NT2/D1 (cell line): Measurements from ENCODE around the gene C16orf74.

ENCODE experiments used
- DNase-seq: peaks from one replicate; pipeline ENCODE4 v3.0.0-alpha.2; 2011; ENCODE audit warnings: low read depth, low spot score
- H3K27me3 ChIP-seq: 2 replicates; pipeline ENCODE4 v1.6.0; 2011; ENCODE audit warnings: mild to moderate bottlenecking; ENCODE audit not compliant: insufficient read length, insufficient read depth
- H3K36me3 ChIP-seq: 2 replicates; pipeline ENCODE4 v1.6.1; 2011; ENCODE audit warnings: mild to moderate bottlenecking, low read length, mixed read lengths; ENCODE audit not compliant: insufficient read depth, insufficient read length
- H3K4me1 ChIP-seq: 2 replicates; pipeline ENCODE4 v1.5.1; 2011; ENCODE audit not compliant: insufficient read depth, insufficient read length
- H3K4me3 ChIP-seq: 2 replicates; pipeline ENCODE4 v1.5.1; 2011; ENCODE audit warnings: low read depth; ENCODE audit not compliant: insufficient read length
- H3K9ac ChIP-seq: 2 replicates; pipeline ENCODE4 v1.6.0; 2011; ENCODE audit warnings: low read depth; ENCODE audit not compliant: insufficient read length
- H3K9me3 ChIP-seq: 2 replicates; pipeline ENCODE4 v1.5.1; 2011; ENCODE audit warnings: mild to moderate bottlenecking, low read length; ENCODE audit not compliant: insufficient read depth
- SUZ12 ChIP-seq: IDR thresholded peaks from 2 replicates; pipeline ENCODE4 v1.6.1; 2011; ENCODE audit not compliant: insufficient read length, insufficient read depth; ENCODE audit errors: extremely low read depth
- YY1 ChIP-seq: IDR thresholded peaks from 2 replicates; pipeline ENCODE4 v1.6.1; 2011; ENCODE audit not compliant: insufficient read length, insufficient read depth
- ZNF274 ChIP-seq: IDR thresholded peaks from 2 replicates; pipeline ENCODE4 v1.6.1; 2011; ENCODE audit warnings: mild to moderate bottlenecking, low read depth, low read length

The C16orf74 gene

DNA sequence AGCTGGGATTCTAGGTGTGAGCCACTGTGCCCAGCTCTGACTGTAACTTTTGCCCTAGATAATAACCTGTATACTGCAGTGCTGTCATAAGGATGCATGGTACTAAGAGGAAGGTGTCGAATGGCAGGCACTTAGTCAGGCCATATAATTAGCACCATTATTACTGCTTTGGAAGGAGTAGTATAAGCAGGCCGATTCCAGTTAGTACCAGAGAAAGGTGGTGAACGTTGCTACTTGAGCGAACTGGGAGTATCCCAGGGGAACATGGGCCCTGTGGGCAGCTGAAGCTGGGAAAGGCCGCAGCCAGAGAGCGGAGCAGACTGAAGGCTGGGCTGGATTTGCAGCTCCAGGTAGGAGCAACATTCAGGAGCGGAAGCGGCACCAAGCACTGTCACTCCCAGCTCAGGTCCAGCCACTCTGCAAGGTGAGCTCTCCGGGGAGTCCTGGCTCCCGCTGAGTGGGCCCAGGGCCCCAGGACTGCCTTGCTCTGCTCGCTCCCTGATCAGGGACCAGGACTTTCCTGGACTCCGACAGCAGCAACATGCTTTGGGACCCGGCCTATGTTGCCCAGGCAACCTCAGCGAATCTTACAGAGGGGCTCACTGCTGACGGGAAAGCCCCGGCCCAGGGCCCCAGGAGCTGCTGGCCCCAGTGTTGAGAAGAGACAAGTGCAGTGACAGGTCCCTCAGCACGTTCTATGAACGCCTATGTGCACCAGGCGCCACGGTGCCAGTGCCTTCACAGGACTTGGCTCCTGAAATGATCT, 28.6 kb downstream of the C16orf74 start:
- Histone ChIP-seq H3K9ac (peak overlapping the region; percentile 37), H3K4me1 (peaks cover 12% of the 10 kb centered on the region), H3K27me3 (peaks cover 10% of the 10 kb centered on the region), H3K4me3 (no peak overlapping the region), H3K9me3 (no peaks in the 10 kb centered on the region), H3K36me3 (peaks cover 7% of the 10 kb centered on the region)
- no peak for DNase-seq
- TF ChIP-seq YY1 (no peak), ZNF274 (no peak), SUZ12 (no peak)

DNA sequence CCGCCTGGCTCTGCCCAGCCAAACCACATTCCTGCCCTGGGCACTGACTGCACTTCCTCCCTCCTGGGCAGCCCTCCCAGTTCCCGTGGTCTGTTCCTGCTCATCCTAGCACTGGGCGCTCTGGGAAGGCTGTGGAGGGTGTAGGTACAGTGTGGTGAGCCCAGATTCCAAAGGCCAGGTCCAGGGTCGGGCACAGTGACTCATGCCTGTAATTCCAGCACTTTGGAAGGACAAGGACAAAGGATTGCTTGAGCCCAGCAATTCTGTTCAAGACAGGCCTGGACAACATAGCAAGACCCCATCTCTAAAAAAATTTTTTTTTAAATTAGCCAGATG, 30.6 kb downstream of the C16orf74 start:
- TF ChIP-seq YY1 (no peak), ZNF274 (no peak), SUZ12 (no peak)
- Histone ChIP-seq H3K36me3 (no peaks in the 10 kb centered on the region), H3K4me3 (no peak overlapping the region), H3K9me3 (no peaks in the 10 kb centered on the region), H3K4me1 (peaks cover 28% of the 10 kb centered on the region), H3K27me3 (peaks cover 23% of the 10 kb centered on the region), H3K9ac (no peak overlapping the region)
- DNase-seq = no peak

DNA sequence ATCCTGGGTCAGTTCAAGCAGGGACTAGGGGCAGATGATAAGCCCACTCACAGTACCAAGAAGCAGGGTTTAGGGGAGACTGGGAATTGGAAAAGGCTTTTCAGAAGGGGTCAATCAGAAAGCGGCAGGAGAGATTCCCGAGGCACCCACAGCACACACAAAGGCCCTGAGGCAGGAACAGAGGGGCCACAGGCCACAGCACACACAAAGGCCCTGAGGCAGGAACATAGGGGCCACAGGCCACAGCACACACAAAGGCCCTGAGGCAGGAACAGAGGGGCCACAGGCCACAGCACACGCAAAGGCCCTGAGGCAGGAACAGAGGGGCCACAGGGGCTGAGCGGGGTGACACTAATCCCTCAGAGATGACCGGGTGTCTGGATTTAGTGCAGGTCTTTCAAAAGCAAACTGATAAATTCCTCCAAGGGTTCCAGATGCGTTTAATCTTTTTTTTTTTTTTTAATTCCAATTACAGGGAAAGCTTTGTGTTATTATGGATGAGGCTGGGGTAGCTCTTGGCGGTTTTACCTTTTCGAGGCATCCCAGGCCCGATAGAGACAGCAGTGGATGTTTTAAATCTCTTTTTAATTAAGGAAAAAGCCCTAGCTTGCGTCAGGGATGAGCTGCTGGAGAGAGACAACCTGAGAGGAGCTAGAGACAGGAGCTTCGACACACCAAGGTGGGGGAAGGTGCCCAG, 31.1 kb downstream of the C16orf74 start:
- DNase-seq = no peak
- H3K9ac ChIP-seq = no peak overlapping the region
- peaks cover 26% of the 10 kb centered on the region for H3K27me3 ChIP-seq
- TF ChIP-seq SUZ12 (no peak), YY1 (no peak), ZNF274 (no peak)
- no peaks in the 10 kb centered on the region for H3K36me3 ChIP-seq
- no peaks in the 10 kb centered on the region for H3K9me3 ChIP-seq
- no peak overlapping the region for H3K4me3 ChIP-seq
- H3K4me1 ChIP-seq = peaks cover 31% of the 10 kb centered on the region

DNA sequence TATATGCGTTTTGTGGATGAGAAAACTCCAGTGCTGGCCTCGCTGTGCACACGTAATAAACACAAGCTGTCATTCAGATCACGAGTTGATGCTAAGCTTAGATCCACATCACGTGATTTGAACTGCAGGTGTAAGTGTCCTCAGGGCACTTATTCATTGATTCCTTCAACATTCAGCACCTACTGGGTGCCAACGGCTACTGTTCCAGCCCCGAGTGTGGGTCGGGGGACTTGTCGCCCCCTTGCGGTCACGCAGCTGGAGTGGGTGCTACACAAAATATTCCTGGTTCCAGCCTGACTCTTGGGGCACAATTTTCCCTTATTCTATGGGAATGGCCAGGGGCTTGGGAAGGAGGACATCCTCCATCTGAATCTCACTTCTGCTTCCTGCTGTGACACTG, 32.2 kb downstream of the C16orf74 start:
- H3K9me3 ChIP-seq = no peaks in the 10 kb centered on the region
- peaks cover 26% of the 10 kb centered on the region for H3K27me3 ChIP-seq
- H3K36me3 ChIP-seq = no peaks in the 10 kb centered on the region
- TF ChIP-seq SUZ12 (no peak), ZNF274 (no peak), YY1 (no peak)
- H3K4me1 ChIP-seq = peaks cover 31% of the 10 kb centered on the region
- no peak overlapping the region for H3K9ac ChIP-seq
- no peak for DNase-seq
- H3K4me3 ChIP-seq = no peak overlapping the region

- TF ChIP-seq SUZ12 = no peak
- Histone ChIP-seq H3K9ac (no peak overlapping the region), H3K27me3 (peaks cover 26% of the 10 kb centered on the region), H3K4me3 (no peak overlapping the region), H3K36me3 (no peaks in the 10 kb centered on the region), H3K9me3 (no peaks in the 10 kb centered on the region), H3K4me1 (peaks cover 31% of the 10 kb centered on the region)
- DNase-seq = no peak
Observed at GRCh38 chr16:85718153-85718477, 32.8 kb downstream of the C16orf74 start.

GRCh38 chr16:85717393-85718152, 33.3 kb downstream of the C16orf74 start:
- Histone ChIP-seq H3K36me3 (no peaks in the 10 kb centered on the region), H3K9me3 (no peaks in the 10 kb centered on the region)

DNA sequence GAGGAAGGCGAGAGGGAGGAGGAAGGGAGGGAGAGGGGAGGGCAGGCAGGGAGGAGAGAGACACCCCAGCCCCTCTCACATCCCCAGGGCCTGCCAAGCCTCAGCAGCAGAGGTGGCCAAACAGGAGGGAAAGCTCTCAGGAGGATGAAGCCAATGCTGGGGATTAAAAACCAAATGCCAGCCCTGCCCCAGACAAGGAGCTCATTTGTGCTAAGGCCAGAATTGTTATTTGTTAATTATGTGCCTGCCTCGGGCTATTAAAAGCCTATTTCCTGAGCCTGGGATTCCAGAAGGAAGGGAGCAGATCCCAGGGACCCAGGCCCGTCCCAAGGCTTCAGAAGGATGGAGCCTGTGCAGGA, 34.2 kb downstream of the C16orf74 start:
- Histone ChIP-seq H3K9ac (peak overlapping the region; percentile 58), H3K36me3 (no peaks in the 10 kb centered on the region), H3K4me1 (peaks cover 32% of the 10 kb centered on the region), H3K9me3 (peaks cover 8% of the 10 kb centered on the region; the same call in 1 of the 2 replicates), H3K4me3 (no peak overlapping the region), H3K27me3 (peaks cover 26% of the 10 kb centered on the region)
- DNase-seq = no peak
- TF ChIP-seq YY1 (no peak), SUZ12 (no peak), ZNF274 (no peak)

More at GRCh38 chr16:85717393-85718152, 33.3 kb downstream of the C16orf74 start:
- H3K4me1 ChIP-seq = peaks cover 36% of the 10 kb centered on the region
- H3K4me3 ChIP-seq = no peak overlapping the region
- peaks cover 26% of the 10 kb centered on the region for H3K27me3 ChIP-seq
- H3K9ac ChIP-seq = peak overlapping the region; percentile 69
- TF ChIP-seq YY1 (no peak), ZNF274 (no peak), SUZ12 (no peak)
- DNase-seq = peak; percentile 71
